NCI-H1092 (cell line): Measurements from ENCODE around the gene SNX15.

Source experiments
- DNase-seq: peaks from one replicate; lab custom pipeline; 2025; lab: John Stamatoyannopoulos, UW

SNX15 gene

GRCh38 chr11:65057526-65057925 lies 30.3 kb downstream of the SNX15 start:
- DNase-seq = no peak

GRCh38 chr11:65058012-65058411 lies 30.8 kb downstream of the SNX15 start:
- no peak for DNase-seq

GRCh38 chr11:65058419-65059054 lies 31.3 kb downstream of the SNX15 start, which contains the start of gene NAALADL1:
TSS of gene NAALADL1 (minus strand) at chr11:65058553. CDS start at chr11:65058521, 32 bp downstream.
- DNase-seq = no peak

- no peak for DNase-seq
Measured at GRCh38 chr11:65059523-65059922, 32.3 kb downstream of the SNX15 start.

- DNase-seq = no peak
Measured at GRCh38 chr11:65059959-65060824, 33.0 kb downstream of the SNX15 start.

- no peak for DNase-seq
Measured at GRCh38 chr11:65060913-65061408, 33.7 kb downstream of the SNX15 start.

- no peak for DNase-seq
Measured at GRCh38 chr11:65063532-65063931, 36.3 kb downstream of the SNX15 start.

GRCh38 chr11:65064847-65065240 lies 37.6 kb downstream of the SNX15 start:
- no peak for DNase-seq

- no peak for DNase-seq
Measured at GRCh38 chr11:65065851-65066250, 38.6 kb downstream of the SNX15 start.

GRCh38 chr11:65066315-65066714 lies 39.1 kb downstream of the SNX15 start:
- no peak for DNase-seq

- no peak for DNase-seq
Measured at GRCh38 chr11:65066805-65067291, 39.6 kb downstream of the SNX15 start.

GRCh38 chr11:65067446-65067845 lies 40.2 kb downstream of the SNX15 start:
- no peak for DNase-seq

- DNase-seq = no peak
Measured at GRCh38 chr11:65069217-65069616, 42.0 kb downstream of the SNX15 start.

- no peak for DNase-seq
Measured at GRCh38 chr11:65071907-65072630, 44.8 kb downstream of the SNX15 start.

GRCh38 chr11:65072631-65072966 lies 45.4 kb downstream of the SNX15 start:
- no peak for DNase-seq

- DNase-seq = no peak
Measured at GRCh38 chr11:65077451-65077850, 50.2 kb downstream of the SNX15 start.

- peak; percentile 9 for DNase-seq
Measured at GRCh38 chr11:65078151-65078550, 50.9 kb downstream of the SNX15 start.

- no peak for DNase-seq
Measured at GRCh38 chr11:65078786-65079342, 51.6 kb downstream of the SNX15 start.

GRCh38 chr11:65083134-65083833 lies 56.0 kb downstream of the SNX15 start:
- no peak for DNase-seq

GRCh38 chr11:65083834-65084597 lies 56.8 kb downstream of the SNX15 start, which contains the start of the genes CDCA5 and ZFPL1:
TSS of gene CDCA5 (minus strand) at chr11:65084040. CDS start at chr11:65083978, 62 bp downstream.
TSS of gene ZFPL1 (plus strand) at chr11:65084222. CDS start at chr11:65084699, 477 bp downstream.
- peak; percentile 97 for DNase-seq
